Measurements from ENCODE around the gene OGFRL1.

Gene OGFRL1

GRCh38 chr6:71287926-71288227, 734 bp upstream of the OGFRL1 start:
- TF ChIP-seq ZFX (IDR thresholded peaks at IDR 0.05; ENCODE audit: borderline replicate concordance), result no peak
- no peak for TF ChIP-seq CTCF (IDR thresholded peaks at IDR 0.05)
- peak overlapping the region; percentile 65 for H3K27ac ChIP-seq

DNA sequence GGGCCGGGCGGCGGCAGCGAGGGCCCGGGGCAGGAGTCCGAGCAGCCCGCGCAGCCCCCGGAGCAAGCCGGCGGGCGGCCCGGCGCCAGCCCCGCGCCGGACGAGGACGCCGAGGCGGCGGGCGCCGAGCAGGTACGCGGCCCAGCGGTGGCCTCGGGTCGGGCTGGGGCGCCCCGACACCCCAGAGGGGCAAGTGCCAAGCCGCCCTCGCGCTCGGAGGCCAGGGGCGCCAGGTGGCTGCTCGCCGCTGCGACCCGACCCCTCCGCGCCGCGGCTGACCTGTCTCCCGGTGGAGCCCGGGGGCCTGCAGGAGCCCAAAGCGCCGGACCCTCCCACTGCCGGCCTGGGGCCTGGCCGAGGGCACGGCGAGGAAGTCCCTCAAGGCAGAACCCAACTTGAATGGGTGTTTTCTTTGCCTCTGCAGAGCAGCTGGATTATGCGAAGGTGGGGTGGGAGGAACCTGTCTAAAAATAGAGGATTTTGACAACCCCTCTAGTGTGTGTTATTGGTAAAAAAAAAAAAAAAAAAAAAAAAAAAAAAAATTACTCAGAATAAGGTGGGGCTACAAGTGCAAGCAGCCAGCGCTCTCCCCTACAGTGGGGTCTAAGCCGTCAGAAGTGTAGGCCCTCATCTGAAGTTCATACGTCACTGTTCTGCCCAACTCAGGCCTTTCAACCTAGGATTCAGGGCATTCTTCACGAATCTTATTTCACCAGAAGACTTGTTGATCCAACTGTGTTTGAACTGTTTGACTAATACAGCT, 609 bp downstream of the OGFRL1 start:
- peak overlapping the region; percentile 65 for H3K27ac ChIP-seq
- TF ChIP-seq ZFX (IDR thresholded peaks at IDR 0.05; ENCODE audit: borderline replicate concordance), result no peak

DNA sequence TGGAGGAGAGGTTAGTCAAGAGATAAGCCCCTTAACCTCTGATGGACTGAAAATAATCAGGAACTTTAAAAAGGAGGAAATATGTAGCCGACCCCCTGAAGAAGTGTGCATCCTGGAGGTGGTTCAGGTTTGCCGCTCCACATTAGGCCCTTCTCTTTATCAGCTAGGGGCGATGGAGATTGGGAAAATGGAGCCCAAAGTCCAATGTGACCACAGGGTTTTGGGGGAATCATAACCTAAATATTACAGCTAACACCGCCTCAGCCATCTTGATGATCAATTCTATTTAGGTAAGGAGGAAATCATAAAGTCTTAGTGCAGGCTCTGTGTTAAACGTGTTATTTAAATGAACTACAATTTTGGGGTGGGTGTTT, 1.2 kb downstream of the OGFRL1 start:
- no peak overlapping the region for H3K27ac ChIP-seq
- no peak for TF ChIP-seq CTCF (IDR thresholded peaks at IDR 0.05)
- TF ChIP-seq ZFX (IDR thresholded peaks at IDR 0.05; ENCODE audit: borderline replicate concordance), result no peak

- no peak for TF ChIP-seq CTCF (IDR thresholded peaks at IDR 0.05)
- no peak for TF ChIP-seq ZFX (IDR thresholded peaks at IDR 0.05; ENCODE audit: borderline replicate concordance)
- H3K27ac ChIP-seq, result no peak overlapping the region
These were observed 2.0 kb downstream of the OGFRL1 start for GRCh38 chr6:71290611-71291010.

GRCh38 chr6:71292001-71292400, 3.4 kb downstream of the OGFRL1 start:
- no peak for TF ChIP-seq CTCF (IDR thresholded peaks at IDR 0.05)
- no peak for TF ChIP-seq ZFX (IDR thresholded peaks at IDR 0.05; ENCODE audit: borderline replicate concordance)
- no peak overlapping the region for H3K27ac ChIP-seq

DNA sequence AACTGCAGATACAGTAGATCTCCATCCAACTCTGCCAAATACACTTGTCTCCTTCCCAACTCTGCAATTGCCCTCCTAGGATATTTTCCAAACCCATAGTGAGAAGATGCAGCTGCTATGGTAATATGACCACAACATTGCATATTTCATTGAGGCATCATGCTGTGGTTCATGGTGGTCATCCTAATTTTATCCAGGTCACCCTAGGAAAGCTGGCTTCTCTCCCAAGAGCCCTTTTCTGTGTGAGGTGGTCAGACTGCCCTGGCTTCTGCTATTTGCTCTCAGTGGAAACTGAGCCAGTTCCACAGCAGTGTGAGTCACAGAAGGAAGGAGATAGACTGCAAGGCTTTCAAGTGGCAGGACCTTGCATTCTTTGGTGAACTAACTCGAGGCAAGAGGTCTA, 5.5 kb downstream of the OGFRL1 start:
- TF ChIP-seq CTCF (IDR thresholded peaks at IDR 0.05) (no peak), ZFX (IDR thresholded peaks at IDR 0.05; ENCODE audit: borderline replicate concordance) (no peak)
- no peak overlapping the region for H3K27ac ChIP-seq

- TF ChIP-seq ZFX (IDR thresholded peaks at IDR 0.05; ENCODE audit: borderline replicate concordance) (no peak), CTCF (IDR thresholded peaks at IDR 0.05) (no peak)
- H3K27ac ChIP-seq, result no peak overlapping the region
These were observed 9.8 kb downstream of the OGFRL1 start for GRCh38 chr6:71298459-71298858.

Measured in 22Rv1 (cell line).